Subcutaneous abdominal adipose tissue (tissue), 5 donors: ENCODE measurements around the gene TSHZ1.
A peak's percentile ranks its signal among the peaks of the same experiment; 100 is the strongest.

Source experiments
- H3K27ac ChIP-seq: one replicate; pipeline ENCODE4 v1.7.0; 2013; ENCODE audit warnings: low read depth, mild to moderate bottlenecking, inconsistent platforms, low read length, moderate library complexity
- H3K27me3 ChIP-seq, 5 donors: one replicate each; pipeline ENCODE4 v1.7.0; 2013; ENCODE audit warnings: low read length in 5 of 5, inconsistent platforms in 1 of 5; ENCODE audit not compliant: control insufficient read depth in 5 of 5, insufficient read depth in 4 of 5
- H3K36me3 ChIP-seq, 5 donors: one replicate each; pipeline ENCODE4 v1.7.0; 2013; ENCODE audit warnings: low read length in 5 of 5; ENCODE audit not compliant: control insufficient read depth in 5 of 5, insufficient read depth in 5 of 5
- H3K4me1 ChIP-seq, 5 donors: one replicate each; pipeline ENCODE4 v1.7.0; 2013; ENCODE audit warnings: low read length in 5 of 5, mild to moderate bottlenecking in 3 of 5, moderate library complexity in 1 of 5; ENCODE audit not compliant: control insufficient read depth in 5 of 5, insufficient read depth in 5 of 5
- H3K4me3 ChIP-seq, 5 donors: one replicate each; pipeline ENCODE4 v1.7.0; 2013; ENCODE audit warnings: low read length in 5 of 5, low read depth in 1 of 5
- H3K9ac ChIP-seq, 5 donors: one replicate each; pipeline ENCODE4 v1.7.0; 2013; ENCODE audit warnings: low read length in 5 of 5, mild to moderate bottlenecking in 4 of 5, moderate library complexity in 3 of 5
- H3K9me3 ChIP-seq, 5 donors: one replicate each; pipeline ENCODE4 v1.7.0; 2013; ENCODE audit warnings: low read length in 5 of 5; ENCODE audit not compliant: control insufficient read depth in 5 of 5
- donor health status: healthy.
- donor health status: healthy.
- donor health status: healthy.
- donor health status: healthy.
- donor health status: healthy.

The TSHZ1 gene

DNA sequence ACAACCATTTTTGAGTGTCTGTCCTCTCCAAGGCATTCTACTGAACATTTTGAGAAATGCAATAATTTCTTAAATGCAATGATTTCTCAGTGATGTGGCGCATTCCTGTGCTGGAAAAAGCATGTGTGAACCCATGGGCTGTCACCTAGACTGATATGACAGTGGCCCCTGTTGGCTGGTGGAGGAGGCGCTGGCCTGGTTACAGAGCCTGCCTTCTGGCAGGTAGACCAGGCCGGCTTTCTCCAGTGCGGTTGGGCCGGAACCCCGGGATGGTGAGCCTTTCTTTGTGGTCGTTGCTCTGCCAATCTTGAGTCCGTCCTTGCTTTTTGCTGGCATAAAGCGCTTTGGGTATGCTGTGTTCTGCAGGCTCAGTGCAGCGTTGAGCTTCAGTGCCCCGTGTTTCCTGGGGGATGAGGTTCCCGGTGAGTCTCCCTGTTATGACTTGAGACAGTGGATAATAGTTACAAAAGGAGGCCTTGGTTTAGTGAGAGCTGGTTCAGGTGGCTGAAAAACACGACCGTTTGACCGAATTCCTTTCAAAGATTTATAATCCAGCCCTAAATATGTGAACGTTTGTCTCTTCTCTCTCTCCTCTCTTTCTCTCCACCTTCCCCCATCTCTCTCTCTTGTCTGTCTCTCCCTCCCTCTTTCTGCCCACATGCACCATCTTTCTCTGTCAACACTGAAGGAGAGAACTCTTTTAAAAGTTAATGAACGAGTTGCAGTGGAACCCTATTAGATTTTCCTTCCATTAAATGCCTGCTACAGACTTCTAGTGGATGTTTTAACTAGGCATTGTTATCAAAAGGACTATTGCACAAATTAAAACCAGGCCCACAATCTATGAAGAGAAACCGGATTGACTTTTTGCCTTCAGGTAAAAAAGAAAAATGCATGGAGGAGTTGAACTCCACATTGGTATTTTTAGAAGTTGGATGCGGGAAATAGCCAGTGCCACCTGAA lies 34.0 kb downstream of the TSHZ1 start:
- no peak overlapping the region for H3K9ac ChIP-seq
- H3K4me1 ChIP-seq, result peaks cover 4 to 41% (median 22%) of the 10 kb centered on the region in 5 donors
- H3K4me3 ChIP-seq, result no peak overlapping the region
- H3K36me3 ChIP-seq, result no peaks in the 10 kb centered on the region
- H3K27me3 ChIP-seq, result no peaks in the 10 kb centered on the region
- peaks cover 0 to 3% (median 0%) of the 10 kb centered on the region in 5 donors for H3K9me3 ChIP-seq
- H3K27ac ChIP-seq, result no peak overlapping the region

DNA sequence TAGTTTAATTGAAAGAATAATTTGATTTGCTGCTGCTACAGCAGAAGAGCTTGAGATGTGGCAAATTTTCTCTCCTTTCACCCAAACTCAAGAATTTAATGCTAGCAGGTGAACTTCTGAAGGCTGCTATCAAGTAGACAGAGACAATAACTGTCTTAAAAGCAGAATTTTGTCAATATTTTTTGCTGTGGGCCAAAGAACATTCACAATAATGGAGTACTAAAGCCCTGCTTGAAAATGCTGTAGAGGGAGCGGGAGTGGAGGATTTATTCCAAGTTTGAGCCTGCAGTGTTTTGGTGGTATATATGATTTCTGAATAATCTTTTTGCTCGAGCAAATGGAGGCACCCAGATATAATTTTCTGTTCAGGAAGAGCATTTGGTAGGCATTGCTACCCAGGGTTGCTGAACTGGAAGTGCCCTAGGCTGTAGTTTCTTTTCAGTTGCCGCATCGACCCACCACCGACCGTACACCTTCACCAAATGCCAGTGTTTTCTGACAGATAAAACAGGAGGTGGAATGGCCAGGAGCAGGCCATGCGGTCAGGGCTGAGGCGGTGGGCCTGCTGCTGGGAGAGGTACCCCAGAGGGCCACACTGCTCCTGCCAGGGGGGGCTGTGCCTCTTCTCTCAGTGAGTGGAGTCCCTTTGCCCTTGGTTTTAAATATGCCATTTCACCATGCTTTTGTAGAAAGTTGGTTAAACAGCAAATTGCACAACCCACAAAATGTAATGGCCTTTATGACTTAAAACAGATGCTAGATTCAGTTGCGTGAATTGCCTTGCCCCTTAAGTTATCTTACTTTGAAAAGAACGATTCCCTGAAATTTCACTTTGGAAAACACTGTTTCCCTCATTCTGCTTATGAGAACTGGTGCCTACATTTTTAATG lies 36.4 kb downstream of the TSHZ1 start:
- Histone ChIP-seq H3K9me3 (no peaks in the 10 kb centered on the region), H3K27ac (peak overlapping the region; percentile 71), H3K4me3 (peak overlapping the region; percentile 54 to 63 (median 58)), H3K4me1 (peaks cover 2 to 52% (median 31%) of the 10 kb centered on the region in 5 donors), H3K27me3 (no peaks in the 10 kb centered on the region), H3K36me3 (no peaks in the 10 kb centered on the region), H3K9ac (peak overlapping the region; percentile 20 to 76 (median 71))

DNA sequence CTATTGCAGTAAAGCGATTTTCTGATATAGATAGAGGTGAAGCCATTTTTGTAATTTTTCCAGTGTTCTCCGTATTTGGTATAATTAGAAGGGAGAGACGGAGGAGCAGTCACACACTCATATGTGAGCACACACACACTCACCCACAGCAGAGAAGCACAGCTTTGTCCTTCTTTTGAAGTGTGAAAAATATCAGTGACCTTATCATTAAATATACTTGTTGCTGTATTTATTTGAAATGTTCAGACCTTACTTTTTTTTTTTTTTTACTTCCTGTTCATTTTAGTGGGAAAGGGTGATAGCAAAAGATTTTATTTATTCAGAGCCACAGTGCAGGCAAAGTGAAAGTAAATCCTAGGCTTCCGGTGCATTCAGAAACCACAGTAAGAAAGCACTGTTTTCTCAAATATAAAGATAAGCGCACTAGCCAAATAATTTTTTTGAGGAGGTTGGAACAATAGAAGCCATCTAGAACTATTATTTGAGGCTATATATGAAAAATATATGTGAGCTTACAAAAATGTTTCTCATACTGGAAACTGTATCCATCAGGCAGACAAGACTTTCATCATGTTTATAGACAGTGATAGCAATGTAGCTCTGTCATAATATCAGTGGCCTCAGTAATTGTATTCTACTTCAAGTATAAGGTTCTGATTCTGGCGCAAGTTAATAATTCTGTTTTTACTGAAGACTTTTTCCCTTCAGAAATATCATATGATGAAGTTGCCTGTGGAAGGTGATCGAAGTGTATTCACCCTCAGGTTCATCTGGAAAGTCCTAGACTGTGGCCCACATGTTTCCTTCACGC lies 37.2 kb downstream of the TSHZ1 start:
- no peaks in the 10 kb centered on the region for H3K36me3 ChIP-seq
- peak overlapping the region; percentile 54 to 63 (median 58) for H3K4me3 ChIP-seq
- no peaks in the 10 kb centered on the region for H3K27me3 ChIP-seq
- peak overlapping the region; percentile 20 to 76 (median 71) for H3K9ac ChIP-seq
- H3K4me1 ChIP-seq, result peaks cover 2 to 60% (median 40%) of the 10 kb centered on the region in 5 donors
- no peaks in the 10 kb centered on the region for H3K9me3 ChIP-seq
- H3K27ac ChIP-seq, result peak overlapping the region; percentile 71

DNA sequence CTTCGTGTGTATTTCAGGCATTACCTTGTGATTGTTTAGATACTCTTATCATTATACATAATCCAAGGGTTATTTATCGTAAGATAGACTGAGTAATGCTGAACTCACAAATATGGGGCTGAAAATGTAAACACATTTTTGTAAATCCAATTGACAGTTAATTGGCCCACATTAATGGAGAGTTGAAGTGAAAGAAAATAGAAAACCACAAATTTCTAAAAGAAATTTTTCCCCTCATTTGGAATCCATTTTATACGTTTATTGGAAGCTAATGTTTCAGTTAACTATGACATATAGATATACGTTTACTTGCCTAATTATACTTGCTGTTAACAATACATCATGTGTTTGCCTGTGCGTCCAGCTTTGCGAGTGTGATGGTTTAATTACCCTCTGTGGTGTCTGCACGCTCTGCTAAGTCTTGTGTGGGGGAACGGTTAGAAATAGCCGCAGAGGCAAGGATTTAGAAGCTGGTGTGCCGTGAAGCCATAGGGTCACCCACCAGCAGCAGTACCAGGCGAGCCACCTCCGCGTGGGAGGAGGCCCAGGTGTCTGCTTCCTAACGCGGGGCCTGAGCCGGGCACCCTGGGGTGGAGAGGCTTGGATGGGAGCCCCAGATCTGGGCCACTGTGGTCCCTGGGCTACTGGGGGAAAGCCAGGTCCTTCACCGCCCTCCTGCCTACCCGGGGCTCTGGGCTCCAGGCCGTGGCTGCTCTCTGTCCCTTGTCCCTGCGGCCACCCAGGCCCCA lies 38.0 kb downstream of the TSHZ1 start:
- H3K4me3 ChIP-seq, result peak overlapping the region; percentile 54 to 63 (median 58)
- H3K9me3 ChIP-seq, result no peaks in the 10 kb centered on the region
- no peaks in the 10 kb centered on the region for H3K27me3 ChIP-seq
- H3K27ac ChIP-seq, result peak overlapping the region; percentile 71
- H3K4me1 ChIP-seq, result peaks cover 6 to 64% (median 47%) of the 10 kb centered on the region in 5 donors
- H3K9ac ChIP-seq, result peak overlapping the region; percentile 20 to 76 (median 71)
- no peaks in the 10 kb centered on the region for H3K36me3 ChIP-seq

DNA sequence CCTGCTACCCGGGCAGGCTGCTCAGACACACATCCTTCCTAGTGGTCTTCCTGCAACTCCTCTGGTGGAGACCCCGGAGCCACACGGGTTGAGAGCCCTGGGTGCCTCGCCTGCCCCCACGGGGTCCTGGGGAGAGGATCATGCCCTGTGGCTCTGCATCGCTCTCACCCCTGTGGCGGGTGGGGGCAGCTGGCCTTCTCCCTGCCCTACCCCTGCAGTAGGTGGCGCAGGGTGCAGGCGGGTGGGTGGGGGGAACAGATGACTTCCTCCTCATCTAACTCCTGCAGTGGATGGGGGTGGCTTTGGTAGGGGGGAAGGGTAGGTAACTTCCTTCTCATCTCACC lies 38.5 kb downstream of the TSHZ1 start:
- Histone ChIP-seq H3K4me1 (peaks cover 6 to 69% (median 53%) of the 10 kb centered on the region in 5 donors), H3K4me3 (no peak overlapping the region), H3K27ac (peak overlapping the region; percentile 71), H3K27me3 (no peaks in the 10 kb centered on the region), H3K9ac (no peak overlapping the region), H3K36me3 (no peaks in the 10 kb centered on the region), H3K9me3 (no peaks in the 10 kb centered on the region)

DNA sequence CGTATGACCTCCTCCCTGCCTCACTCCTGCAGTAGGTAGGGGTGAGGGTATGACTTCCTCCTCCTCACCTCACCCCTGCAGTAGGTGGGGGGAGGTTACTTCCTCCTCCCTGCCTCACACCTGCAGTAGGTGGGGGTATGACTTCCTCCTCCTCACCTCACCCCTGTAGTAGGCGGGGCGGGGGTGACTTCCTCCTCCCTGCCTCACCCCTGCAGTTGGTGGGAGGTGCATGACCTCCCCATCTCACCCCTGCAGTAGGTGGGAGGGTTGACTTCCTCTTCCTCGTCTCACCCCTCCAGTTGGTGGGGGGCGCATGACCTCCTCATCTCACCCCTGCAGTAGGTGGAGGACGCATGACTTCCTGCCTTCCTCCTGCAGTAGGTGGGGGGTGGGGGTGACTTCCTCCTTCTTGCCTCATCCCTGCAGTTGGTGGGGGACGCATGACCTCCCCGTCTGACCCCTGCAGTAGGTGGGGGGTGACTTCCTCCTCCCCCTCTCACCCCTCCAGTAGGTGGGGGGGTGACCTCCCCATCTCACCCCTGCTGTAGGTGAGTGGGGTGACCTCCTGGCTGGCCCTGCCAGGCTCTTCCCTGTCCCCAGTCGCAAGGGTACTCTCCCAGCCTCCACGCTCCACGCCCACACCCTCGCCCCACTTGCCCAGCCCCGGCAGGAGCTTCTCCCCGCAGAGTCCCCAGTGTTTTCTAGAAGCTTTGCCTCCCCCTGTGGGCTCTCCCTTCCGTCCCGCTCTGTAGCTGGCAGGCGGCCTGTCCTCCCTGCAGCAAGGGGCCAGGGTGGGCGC lies 39.3 kb downstream of the TSHZ1 start:
- no peak overlapping the region for H3K9ac ChIP-seq
- peak overlapping the region; percentile 71 for H3K27ac ChIP-seq
- no peak overlapping the region for H3K4me3 ChIP-seq
- H3K4me1 ChIP-seq, result peaks cover 6 to 65% (median 57%) of the 10 kb centered on the region in 5 donors
- no peaks in the 10 kb centered on the region for H3K9me3 ChIP-seq
- H3K27me3 ChIP-seq, result no peaks in the 10 kb centered on the region
- H3K36me3 ChIP-seq, result no peaks in the 10 kb centered on the region

DNA sequence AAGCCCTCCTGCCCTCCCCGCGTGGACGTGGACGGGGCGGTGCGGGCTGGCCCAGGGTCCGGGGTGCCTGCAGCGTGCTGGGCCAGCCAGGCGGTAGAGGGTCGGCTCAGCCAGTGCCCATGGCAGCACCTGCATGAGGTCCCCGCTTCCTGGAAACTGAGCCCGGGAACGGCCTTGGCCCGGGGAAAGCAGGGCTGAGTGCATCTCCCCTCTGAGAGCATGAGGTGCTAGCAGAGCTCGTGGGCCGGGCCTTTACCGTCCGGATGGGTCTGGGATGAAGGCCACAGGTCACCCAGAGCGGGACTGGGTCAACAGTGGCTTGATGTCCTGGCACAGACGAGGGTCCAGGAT lies 39.8 kb downstream of the TSHZ1 start:
- Histone ChIP-seq H3K9ac (no peak overlapping the region), H3K4me1 (peaks cover 6 to 65% (median 57%) of the 10 kb centered on the region in 5 donors), H3K9me3 (no peaks in the 10 kb centered on the region), H3K27me3 (no peaks in the 10 kb centered on the region), H3K36me3 (no peaks in the 10 kb centered on the region), H3K27ac (peak overlapping the region; percentile 71), H3K4me3 (no peak overlapping the region)

DNA sequence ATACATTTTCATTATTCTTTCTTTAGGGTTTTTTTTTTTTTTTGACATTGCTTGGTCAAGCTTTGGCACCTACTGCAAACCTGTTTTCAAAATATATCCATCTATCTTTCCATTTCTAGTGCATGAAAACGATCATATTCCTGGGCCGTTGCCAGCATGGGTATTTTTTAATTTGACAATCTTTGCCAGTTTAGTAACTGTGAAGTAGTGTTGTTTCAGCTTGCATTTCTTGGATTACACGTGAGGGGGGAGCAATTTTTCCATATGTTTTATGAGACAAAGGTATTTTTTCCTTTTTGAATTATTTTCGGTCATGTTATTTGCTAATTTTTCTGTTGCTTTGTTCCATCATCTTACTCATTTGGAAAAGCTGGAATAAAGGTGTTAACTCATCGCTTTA lies 40.9 kb downstream of the TSHZ1 start:
- H3K27me3 ChIP-seq, result no peaks in the 10 kb centered on the region
- H3K36me3 ChIP-seq, result no peaks in the 10 kb centered on the region
- H3K4me3 ChIP-seq, result no peak overlapping the region
- H3K9me3 ChIP-seq, result no peaks in the 10 kb centered on the region
- H3K27ac ChIP-seq, result peak overlapping the region; percentile 3
- H3K4me1 ChIP-seq, result peaks cover 4 to 61% (median 60%) of the 10 kb centered on the region in 5 donors
- no peak overlapping the region for H3K9ac ChIP-seq
